Peyer's patch (tissue), 4 donors: ENCODE data around the gene KRT16.
"Not testable (repeated sequence)": the region's sequence is repeated elsewhere in the genome, so short reads cannot be mapped to it uniquely, and the experiment has no call there.

Experiments used
- CTCF ChIP-seq, 6 experiments: fragments of 450-650 bp in 4 of 6; fragments of 200-600 bp in 2 of 6; sonication (generic) in 1 of 6; IDR thresholded peaks; one replicate each; pipeline ENCODE4 v1.5.1; 2017 to 2019; ENCODE audit warnings: antibody characterized with exemption in 6 of 6, mild to moderate bottlenecking in 3 of 6, moderate library complexity in 1 of 6
- POLR2A ChIP-seq, 2 donors: fragments of 450-650 bp; IDR thresholded peaks; one replicate each; pipeline ENCODE4 v1.5.1; 2017; ENCODE audit warnings: antibody characterized with exemption in 2 of 2, mild to moderate bottlenecking in 2 of 2, moderate library complexity in 2 of 2

- TF ChIP-seq CTCF, POLR2A (IDR thresholded peaks at IDR 0.05): not testable (repeated sequence)
These were observed 16.2 kb upstream of the KRT16 start for GRCh38 chr17:41628621-41629255.
